ENCODE measurements around the gene CNGB1.

- TF ChIP-seq, protein P1, sequence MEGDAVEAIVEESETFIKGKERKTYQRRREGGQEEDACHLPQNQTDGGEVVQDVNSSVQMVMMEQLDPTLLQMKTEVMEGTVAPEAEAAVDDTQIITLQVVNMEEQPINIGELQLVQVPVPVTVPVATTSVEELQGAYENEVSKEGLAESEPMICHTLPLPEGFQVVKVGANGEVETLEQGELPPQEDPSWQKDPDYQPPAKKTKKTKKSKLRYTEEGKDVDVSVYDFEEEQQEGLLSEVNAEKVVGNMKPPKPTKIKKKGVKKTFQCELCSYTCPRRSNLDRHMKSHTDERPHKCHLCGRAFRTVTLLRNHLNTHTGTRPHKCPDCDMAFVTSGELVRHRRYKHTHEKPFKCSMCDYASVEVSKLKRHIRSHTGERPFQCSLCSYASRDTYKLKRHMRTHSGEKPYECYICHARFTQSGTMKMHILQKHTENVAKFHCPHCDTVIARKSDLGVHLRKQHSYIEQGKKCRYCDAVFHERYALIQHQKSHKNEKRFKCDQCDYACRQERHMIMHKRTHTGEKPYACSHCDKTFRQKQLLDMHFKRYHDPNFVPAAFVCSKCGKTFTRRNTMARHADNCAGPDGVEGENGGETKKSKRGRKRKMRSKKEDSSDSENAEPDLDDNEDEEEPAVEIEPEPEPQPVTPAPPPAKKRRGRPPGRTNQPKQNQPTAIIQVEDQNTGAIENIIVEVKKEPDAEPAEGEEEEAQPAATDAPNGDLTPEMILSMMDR (IDR thresholded peaks at IDR 0.05), result no peak
- no peak for TF ChIP-seq EP300 (IDR thresholded peaks at IDR 0.05)
- no peak for TF ChIP-seq POLR2A (IDR thresholded peaks at IDR 0.05)
Measured at GRCh38 chr16:57894390-57895080, 76.4 kb downstream of the CNGB1 start.

Measured in ovary (tissue), 3 donors.